HG03378 (cell line): ENCODE results near the gene ARHGAP15.

Experiments used
- ATAC-seq: cut with Tn5 transposase; IDR thresholded peaks from one replicate; pipeline ENCODE4 v1.9.1; 2021; ENCODE audit warnings: mild to moderate bottlenecking, moderate library complexity; ENCODE audit not compliant: unreplicated experiment

ARHGAP15 gene

DNA sequence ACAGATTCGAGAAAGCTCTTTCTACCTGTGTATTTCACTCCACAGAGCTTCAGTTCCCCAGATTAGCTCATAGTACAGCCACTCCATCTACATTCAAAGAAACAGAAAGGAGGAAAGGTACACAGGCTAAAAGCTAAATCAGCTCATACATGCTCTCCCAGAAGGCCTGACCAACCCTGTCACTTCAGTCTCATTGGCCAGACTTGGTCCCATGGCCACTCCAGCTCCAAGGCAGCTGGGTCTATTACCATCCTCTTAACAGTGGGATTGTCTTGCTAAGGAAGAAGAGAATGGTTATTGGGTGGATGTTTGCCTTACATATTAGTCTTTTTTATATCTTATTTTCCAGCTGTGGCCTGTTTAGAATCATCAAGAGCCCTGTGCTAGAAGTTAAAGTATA lies 572.6 kb downstream of the ARHGAP15 start:
- no peak for ATAC-seq

DNA sequence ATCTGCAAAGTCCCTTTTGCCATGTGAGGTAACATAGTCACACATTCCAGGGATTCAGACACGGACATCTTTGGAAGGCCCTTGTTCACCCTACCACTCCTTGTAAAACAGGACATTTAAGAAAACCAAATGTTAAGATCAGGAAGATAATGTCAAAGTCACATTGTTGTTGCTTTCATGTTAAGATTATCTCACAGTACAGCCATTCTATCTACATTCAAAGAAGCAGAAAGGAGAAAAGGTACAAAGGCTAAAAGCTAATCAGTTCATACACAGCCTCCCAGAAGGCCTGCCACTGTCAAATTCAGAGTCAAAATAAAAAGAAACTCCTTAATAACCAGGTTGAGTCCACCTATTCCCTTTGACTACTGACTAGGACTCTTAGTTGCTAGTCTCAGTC lies 573.7 kb downstream of the ARHGAP15 start:
- ATAC-seq = no peak

DNA sequence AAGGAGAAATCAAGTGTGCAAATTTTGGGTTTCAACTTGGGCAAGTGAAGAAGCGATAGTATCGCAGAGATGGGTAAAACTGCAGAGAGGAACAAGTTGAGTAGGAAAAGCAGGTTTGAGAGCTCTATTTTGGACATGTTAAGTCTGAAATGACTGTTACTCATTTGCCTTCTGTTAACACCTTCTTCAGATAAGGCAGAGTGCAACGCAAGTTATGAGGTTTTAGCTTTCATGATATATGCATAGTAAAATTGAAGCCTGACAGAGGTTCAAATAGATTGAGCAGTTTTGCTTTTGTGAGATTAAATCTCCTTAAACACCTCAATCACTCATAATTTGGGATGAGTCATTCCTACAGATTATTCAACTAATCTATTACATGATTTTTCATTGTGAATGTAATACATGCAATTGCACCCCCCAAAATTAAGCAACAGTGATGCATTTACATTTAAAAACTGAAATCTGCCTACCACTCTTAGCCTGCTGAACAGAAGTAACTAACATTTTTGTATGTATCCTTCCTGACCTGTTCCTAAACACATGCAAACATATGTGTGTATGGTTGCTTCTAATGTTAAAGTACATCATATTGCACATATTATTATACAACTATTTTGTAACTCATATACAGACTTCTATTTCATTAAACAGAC lies 575.4 kb downstream of the ARHGAP15 start:
- peak; percentile 82 for ATAC-seq

DNA sequence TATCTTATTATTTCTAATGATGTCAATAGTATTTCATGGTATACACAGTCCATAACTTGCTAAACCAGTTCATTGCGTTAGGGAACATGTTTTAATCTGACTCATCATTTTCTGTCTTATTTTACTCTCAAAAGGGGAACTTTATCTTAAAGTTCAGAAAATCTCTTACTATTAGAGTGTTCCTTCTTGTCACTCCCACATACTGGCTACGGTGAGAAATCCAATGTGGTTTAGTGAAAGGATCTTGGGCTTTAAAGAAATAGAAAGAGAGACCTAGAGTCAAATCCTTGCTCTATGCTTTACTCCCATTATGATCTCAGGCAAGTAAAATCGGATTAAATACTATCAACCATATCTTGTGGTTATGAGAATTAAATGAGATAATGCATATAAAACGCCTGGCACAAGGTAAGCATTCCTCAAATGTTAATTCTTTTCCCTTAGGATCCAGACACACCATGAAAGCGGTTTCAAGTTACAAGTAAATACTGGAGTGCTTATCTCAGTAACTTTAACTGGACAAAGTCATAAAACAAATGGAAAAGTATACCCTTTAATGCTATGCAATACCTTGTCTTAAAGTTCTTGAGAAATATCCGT lies 576.0 kb downstream of the ARHGAP15 start:
- no peak for ATAC-seq

DNA sequence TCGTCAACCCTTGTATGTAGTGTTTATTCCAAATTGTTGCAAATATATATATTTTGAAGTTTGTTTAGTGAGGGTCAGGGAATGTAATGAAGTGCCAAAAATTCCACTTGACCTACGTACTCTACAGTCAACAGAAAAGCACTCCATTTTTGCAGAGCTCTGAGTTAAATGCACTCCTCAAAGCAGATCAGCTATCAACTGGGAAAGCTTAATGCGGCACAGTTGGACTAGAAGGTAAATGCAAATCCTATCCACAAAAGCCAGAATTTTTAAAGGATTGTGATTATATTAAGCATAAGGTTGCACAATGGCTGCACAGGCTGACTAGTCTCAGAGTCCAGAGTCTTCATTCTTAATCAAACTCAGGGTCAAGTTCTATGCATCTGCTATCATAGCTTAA lies 577.1 kb downstream of the ARHGAP15 start:
- ATAC-seq = no peak

DNA sequence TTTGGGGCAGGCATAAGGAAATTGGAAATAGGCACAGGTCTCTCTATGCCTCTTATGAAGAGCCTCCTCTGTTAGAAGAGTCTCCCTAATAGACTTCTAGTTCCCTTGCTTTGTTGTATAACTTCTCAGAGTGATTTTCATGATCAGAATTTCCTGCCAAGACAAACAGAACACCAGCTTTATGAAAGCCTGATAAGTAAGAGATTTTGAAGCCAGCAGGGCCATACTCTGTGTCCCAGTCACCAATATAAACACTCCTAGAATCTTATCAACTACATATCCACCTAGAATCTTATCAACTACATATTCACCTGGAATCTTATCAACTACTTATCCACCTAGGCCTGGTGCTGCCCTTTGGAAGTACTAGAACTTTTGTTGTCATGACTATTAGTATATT lies 579.5 kb downstream of the ARHGAP15 start:
- no peak for ATAC-seq

DNA sequence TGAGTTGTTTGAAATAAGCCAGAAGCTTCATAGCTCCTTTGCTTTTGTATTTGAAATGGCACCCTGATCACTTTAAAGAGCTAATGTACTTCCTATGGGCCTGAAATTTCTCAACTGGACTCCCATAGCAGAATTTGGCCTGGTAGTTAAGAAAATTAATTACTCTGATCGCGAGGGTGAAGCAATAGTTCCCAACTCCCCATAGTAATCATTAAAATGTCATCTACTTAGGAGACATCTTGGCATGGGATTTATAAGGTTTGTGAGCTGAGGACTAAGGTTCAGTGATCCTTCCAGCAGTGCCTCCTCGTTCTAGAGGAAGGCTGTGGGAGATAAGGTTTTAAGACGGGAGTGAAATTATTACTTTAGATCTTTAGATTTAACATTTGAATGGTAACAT lies 581.0 kb downstream of the ARHGAP15 start:
- no peak for ATAC-seq

DNA sequence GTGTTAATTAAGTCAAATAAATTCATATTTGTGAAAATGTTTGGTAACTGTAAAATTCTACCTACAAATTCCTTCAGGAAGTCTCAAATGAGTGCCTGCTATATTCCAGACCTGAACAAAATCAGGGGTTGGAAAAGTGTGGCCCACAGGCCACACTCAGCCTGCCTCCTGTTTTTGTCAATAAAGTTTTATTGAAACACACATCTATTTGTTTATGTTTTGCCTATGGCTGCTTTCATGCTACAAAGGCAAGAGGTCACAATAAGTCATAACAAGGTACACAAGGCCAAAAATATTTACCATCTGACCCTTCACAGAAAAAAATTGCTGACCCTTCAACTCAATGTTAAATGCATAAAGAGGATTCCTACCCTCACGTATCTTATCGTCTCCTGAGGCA lies 581.7 kb downstream of the ARHGAP15 start:
- no peak for ATAC-seq

DNA sequence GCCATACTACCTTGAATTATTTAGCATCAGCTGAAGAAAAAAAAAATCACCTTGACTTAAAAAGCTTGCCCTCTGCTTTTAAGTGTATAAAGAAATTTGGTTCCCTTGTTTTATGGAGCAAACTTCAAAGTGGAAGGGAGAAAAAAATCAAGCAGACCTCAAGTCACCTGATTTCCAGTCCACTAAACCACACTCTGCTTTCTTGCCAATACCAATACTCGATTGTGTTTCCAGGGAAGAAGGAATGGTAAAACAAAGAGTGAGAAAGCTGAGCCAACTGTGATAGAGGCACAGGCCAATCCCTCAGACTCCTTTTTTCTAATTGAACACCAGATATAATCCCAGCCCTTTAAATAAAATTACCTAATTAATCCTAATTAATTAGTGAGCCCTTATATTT lies 587.3 kb downstream of the ARHGAP15 start:
- ATAC-seq = no peak

DNA sequence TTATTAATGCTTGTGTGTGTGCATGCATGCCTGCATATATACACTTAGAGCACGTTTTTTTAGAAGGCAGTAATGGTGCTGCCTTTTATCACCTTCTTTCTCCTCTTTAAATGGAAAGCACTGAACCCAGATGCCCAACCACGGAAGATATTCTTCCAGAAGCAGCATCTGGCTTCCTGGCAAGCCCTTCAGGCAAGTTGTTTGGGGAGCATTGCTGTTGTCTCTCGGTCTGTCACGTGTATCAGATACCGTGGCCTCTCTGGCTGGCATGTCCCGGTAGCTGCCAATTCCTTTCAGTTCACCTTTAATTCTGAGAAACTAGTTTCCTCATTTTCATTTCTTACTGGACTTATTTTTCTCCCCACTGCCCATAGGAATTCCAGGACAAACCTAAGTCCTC lies 587.8 kb downstream of the ARHGAP15 start:
- ATAC-seq = no peak

DNA sequence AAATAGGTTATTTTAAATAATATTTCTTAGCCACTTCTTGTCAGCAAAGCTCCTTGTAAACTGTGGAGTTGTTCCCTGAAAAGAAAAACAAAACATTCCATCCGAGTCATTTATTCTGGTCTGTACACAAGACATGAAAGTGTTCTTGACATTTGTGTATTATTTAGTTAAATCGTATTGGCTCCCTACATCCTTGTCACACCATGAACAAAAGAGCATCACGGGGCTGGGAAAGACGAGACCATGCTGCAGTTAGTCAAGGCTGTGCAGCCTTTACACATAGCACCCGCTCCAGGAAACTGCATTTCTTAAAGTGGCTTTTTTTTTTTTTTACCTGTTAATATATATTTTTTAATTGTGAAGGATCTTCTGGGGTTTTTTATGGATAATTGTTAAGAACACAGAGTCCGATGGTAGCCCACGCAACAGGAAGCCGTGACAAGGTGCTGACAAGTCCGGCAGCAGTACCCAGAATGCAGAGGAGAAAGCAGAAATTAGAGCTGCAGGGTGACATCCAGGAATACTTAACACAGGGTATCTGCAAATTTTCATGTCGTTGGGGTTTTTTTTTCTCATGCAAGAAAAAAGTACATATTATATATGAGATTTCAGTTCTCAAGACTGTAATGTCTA lies 588.4 kb downstream of the ARHGAP15 start:
- no peak for ATAC-seq

DNA sequence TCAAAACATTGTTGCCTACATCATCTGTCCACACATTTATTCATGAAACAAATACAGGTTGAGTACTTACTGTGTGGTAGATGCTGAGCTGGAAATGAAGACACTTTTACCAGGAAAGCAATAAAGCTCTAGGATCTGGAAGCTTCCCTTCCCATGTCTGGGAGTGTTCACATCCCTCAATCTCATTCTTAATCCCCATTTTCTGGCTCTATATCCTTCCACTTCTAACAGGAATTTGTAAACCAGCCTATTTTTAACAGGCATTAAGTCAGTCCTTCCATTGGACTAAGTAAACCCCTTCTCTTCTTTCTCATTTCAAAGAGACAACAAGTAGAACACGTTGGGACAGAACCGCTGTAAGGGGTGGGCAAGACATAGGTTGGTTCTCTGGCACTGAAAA lies 589.5 kb downstream of the ARHGAP15 start:
- no peak for ATAC-seq

DNA sequence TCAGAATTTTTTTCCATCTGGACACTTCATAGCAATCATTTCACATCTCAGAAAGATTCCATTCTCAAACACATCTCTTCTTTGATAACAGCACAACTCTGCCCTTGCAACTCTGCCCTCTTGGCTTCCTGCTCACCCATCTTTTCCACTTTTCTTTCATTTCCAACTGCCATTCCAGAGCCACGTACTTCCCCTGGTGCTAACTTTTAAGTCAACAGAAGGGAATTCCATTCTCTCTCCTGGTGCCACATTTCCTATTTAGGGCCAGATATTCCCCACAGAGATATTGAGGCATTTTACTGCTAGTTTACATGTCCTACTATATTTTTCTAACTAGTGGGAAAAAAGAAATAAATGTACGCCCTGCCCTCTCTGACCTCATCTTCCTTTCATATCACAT lies 590.2 kb downstream of the ARHGAP15 start:
- ATAC-seq = no peak

DNA sequence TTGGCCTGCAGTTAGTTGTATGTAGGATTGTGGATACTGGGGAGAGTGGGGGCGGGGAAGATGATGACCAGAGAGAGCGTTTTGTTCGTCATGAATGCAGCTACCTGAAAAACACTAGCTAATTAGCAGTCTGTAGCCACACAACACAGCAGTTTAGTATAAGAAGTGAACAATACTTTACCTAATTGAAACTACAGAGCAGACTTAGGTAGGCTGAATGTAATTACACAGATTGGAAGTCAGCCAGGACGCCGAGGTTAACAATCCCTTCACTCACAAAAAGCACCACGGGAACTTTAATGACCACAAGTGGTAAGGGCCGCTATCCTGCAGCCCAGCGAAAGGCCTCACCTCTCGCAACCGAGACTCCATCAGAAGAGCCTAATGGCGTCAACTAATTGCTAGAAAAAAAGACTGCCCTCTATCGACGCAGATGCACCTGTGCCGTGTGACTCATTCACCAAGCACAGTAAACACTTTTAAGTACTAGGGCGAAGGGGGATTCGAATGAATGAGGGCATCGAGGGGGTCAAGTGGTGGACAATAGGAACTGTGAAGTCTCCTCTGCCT lies 591.0 kb downstream of the ARHGAP15 start:
- ATAC-seq = no peak

DNA sequence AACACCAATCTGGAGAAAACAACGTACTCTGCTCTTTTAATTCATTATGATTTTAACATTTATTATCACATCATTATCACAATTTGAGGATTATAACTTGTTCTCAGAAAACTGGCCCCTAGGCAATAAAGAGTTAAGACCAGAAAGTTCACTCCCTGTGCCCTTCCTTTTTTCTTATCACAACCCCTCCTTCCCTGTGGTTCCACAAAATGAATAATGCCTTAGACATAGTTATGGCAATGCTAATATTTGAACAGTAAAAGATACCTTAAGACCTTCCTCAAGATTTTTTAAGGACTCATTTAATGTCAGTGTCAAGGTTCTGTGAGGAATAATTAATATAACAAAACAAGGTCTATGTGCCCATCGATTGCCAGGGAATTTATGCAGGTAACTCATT lies 596.2 kb downstream of the ARHGAP15 start:
- ATAC-seq = no peak

DNA sequence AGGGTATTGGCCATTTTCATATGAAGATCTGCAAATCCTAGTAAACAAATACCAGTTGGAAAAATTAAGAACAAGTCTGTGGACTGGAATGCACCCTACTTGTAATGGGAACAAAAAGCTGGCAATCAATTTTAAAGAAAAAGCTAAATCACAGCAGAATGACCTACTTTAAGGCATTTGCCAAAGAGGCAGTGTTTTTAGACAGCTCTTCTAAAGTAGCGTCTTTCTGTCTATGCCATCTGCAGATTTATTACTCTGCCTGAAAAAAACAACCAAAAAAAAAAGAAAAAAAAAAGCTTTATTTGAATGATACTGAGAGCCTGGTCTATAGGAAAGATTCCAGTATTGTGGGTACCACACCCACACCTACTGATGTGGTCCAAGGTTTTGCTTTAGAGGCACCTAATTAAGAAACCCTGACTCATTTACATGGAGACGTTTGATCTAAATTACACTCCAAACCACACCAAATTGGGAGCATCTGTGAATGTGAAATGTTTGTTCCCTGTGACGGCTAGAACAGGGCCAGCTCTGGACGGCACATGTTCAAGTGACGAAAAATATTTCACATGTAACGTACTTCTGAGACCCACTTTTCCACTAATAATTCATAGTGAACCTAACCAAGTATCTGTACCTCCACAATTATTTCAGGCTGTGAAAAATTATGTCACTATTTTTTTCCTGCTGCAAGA lies 597.1 kb downstream of the ARHGAP15 start:
- ATAC-seq = no peak

DNA sequence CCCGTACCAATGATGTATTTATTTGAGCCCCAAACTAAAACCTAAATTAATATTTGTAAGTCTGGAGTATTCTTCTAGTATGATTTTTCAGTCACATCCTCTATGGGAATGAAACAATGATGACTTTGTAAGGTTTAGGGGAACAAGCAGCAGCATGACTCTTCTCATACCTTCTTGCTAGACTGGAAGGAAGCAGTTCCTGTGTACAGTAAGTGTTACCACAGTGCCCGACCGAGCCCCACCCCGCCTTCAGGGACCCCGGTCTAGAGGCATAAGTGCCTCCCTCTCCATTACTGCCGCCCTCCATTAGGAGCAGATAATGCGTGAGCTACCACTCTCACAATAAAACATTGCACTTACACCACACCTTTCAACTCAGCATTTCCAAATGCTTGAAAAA lies 599.3 kb downstream of the ARHGAP15 start:
- ATAC-seq = no peak

DNA sequence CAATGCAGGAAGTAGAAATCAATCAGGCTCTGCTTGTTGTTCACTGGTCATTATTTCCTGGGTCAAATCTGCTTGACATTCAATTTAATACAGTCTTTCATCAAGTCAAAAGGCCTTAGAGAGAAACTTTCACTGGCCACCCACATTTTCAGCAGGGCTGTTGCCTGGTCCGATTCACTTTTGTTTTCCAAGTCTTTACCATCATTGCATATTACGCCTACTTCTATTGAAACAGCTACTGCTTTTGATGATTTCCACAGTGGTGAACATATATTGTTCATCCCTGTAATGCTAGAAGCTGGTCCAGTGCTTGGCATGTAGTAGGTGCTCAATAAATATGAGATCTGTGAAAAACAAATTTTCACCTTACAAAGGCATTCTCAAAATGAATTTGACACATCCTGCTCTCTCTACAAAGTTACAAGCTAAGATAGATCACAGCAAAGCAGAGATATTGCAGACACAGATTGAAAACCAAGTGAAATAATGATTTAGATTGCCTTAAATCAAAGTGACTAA lies 600.1 kb downstream of the ARHGAP15 start:
- ATAC-seq = no peak

DNA sequence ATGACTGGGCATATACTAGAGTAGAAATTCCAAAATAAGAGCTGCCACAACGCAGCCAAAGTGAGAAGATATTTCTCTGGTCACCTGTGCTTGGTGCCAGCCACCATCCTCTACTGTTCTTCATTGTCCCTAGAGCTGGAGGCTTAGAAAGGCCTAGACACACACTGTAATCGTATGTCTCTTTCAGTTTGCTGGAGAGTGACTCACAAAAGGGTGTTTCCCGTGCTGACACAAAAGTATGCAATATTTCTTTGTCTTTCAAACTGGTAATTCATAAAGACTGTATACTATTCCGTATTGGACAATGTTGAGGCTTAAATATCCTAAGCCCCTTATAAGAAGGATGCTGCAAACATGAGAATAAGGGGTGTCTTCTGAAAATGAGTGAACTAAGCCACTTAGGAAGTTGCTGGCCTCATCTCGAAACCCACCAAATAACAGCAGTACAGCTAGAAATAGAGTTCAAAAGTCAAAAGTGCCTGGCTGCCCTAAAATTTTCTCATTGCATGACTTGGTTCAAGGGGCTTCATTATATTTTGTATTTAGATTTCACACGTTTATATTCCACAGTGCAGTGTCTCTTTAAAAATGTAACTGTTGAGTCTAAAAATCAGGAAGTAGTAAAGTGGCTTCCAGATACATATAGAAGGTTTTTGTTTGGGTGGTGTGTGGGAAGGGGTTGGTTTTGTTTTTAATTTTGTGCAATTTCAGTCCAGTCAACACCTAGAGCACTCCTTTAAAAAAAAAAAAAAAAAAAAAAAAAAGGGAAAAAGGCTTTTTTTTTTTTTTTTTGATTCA lies 601.1 kb downstream of the ARHGAP15 start:
- ATAC-seq = peak; percentile 87

DNA sequence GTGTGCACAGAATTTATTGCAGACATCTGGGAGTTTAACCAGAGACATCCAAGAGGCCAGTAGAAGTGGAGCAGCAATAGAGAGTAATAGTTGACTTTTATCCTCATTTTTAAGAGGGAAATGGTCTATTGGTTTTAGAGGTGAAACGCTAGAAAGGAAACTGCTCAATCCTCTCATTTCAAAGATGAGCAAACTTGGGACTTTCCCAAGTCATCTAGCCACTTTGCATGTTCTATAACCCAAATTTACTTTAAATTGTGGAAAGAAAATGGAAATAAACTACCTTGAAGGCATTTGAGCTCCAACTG lies 601.7 kb downstream of the ARHGAP15 start:
- ATAC-seq = peak; percentile 47

DNA sequence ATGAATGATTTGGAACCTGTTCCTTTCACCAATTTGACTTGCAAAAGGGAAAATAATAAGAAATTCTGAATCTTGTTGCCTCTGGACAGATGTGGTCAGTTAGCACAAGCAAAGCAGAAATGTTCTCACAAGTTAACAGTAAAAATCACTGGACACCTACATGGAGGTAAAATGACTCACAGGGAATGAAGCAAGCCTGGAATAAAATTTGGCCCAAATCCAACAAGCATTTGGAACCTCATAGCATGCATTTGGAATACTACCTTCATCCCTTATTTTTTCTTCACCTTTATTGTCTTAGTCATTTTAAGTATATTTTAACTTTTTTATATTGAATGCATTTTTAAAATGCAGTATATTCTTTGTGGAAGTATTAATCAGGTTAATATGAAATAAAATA lies 602.9 kb downstream of the ARHGAP15 start:
- no peak for ATAC-seq
